Activated naive CD8-positive, alpha-beta T cell treated with anti-CD3 and anti-CD28 coated beads, Interleukin-2, amount 10 ng/mL, durations not matched to agents 7 days and 5 days (primary cell): ENCODE results near the gene NWD2. TPM values are rescaled to one million over a fixed set of nuclear protein-coding genes. Genes with fewer than 3 reads are reported as not detected.
"Not testable (repeated sequence)": the region's sequence is repeated elsewhere in the genome, so short reads cannot be mapped to it uniquely, and the experiment has no call there.

Experiments used
- ATAC-seq: fragments of 150-1000 bp; cut with Tn5 transposase; one replicate; pipeline ENCODE4 v1.10.0; 2021; ENCODE audit warnings: low read depth, moderate library complexity
- POLR2A ChIA-PET: fragments of 350-600 bp; sonication (Branson Sonifier 250); formaldehyde crosslinking; loops from one replicate; lab custom pipeline; 2021; ENCODE audit warnings: antibody characterized with exemption; lab: Charles Lee
- DNase-seq: peaks from one replicate; pipeline ENCODE4 v3.0.0; 2021
- H3K27ac Mint-ChIP-seq: one replicate; pipeline ENCODE4 v1.8.0; 2022; ENCODE audit warnings: mild to moderate bottlenecking, mixed read lengths
- H3K27me3 Mint-ChIP-seq: one replicate; pipeline ENCODE4 v1.8.0; 2022; ENCODE audit warnings: mild to moderate bottlenecking, moderate library complexity, mixed read lengths
- H3K36me3 Mint-ChIP-seq: one replicate; pipeline ENCODE4 v1.8.0; 2021; ENCODE audit warnings: mild to moderate bottlenecking, mixed read lengths
- H3K4me1 Mint-ChIP-seq: one replicate; pipeline ENCODE4 v1.8.0; 2021; ENCODE audit warnings: mixed read lengths
- H3K4me3 Mint-ChIP-seq: one replicate; pipeline ENCODE4 v1.8.0; 2022; ENCODE audit warnings: mild to moderate bottlenecking, moderate library complexity, mixed read lengths
- H3K9me3 Mint-ChIP-seq: one replicate; pipeline ENCODE4 v1.8.0; 2021; ENCODE audit warnings: mixed read lengths
- total RNA-seq, 2 experiments: library from RNA; stranded (reverse); gene quantifications; one replicate each; pipeline ENCODE4 v1.2.3, GENCODE V29; 2021

NWD2 gene
- total RNA-seq = not detected

- H3K4me3 Mint-ChIP-seq = peak within 1 kb of the TSS; percentile 39
- POLR2A ChIA-PET = no interaction called here
- peak within 1 kb of the TSS; percentile 64 for H3K27ac Mint-ChIP-seq
- H3K36me3 Mint-ChIP-seq = no peaks in the 10 kb centered on the region
- H3K9me3 Mint-ChIP-seq = no peaks in the 10 kb centered on the region
- H3K27me3 Mint-ChIP-seq = peaks cover 51% of the 10 kb centered on the region
- H3K4me1 Mint-ChIP-seq = no peaks in the 10 kb centered on the region
- ATAC-seq (no peak), DNase-seq (peak; percentile 30)
Observed at GRCh38 chr4:37244583-37245390, at the start of gene NWD2. Gene NWD2 (plus strand): TSS chr4:37244743. CDS start chr4:37245068, 325 bp downstream.

DNA sequence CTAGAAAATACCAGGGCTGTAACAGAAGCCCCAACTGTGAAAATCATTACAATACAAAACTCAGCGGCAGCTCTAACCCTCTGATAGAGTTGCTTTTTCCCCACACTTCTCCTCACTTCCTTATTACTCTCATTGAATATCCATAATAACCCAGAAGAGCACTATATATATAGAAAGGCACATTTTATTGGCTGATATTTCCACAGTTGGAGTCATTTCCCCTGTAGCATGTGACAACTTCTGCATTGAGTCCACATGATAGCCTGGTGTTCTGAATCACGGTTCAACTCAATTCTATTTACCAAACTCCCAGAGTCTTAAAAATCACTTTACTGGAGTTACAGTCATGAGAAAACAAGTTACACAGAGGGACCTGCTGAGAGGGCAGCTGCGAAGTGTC is 46.6 kb upstream of the NWD2 start:
- POLR2A ChIA-PET = no interaction called here
- Mint-ChIP-seq H3K27me3 (peaks cover 2% of the 10 kb centered on the region), H3K9me3 (peaks cover 1% of the 10 kb centered on the region), H3K4me3 (no peak overlapping the region), H3K36me3 (no peaks in the 10 kb centered on the region), H3K27ac (no peak overlapping the region), H3K4me1 (no peaks in the 10 kb centered on the region)
- ATAC-seq (no peak), DNase-seq (no peak)

DNA sequence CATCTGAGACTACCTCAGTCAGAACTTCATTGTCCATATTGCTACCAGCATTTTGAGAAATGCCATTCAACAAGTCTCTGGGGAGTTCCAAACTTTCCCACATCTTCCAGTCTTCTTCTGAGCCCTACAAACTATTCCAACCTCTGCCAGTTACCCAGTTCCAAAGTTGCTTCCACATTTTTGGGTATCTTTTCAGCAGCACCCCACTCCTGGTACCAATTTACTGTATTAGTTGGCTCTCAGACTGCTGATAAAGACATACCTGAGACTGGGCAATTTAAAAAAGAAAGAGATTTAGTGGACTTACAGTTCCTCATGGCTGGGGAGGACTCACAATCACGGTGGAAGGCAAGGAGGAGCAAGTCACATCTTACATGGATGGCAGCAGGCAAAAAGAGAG is 39.8 kb upstream of the NWD2 start:
- H3K36me3 Mint-ChIP-seq, ATAC-seq, H3K27me3 Mint-ChIP-seq, H3K27ac Mint-ChIP-seq, H3K4me3 Mint-ChIP-seq, H3K9me3 Mint-ChIP-seq, H3K4me1 Mint-ChIP-seq, DNase-seq, POLR2A ChIA-PET: not testable (repeated sequence)

GRCh38 chr4:37216209-37216608 is 28.3 kb upstream of the NWD2 start:
- ATAC-seq = no peak
- H3K4me3 Mint-ChIP-seq = no peak overlapping the region
- DNase-seq = no peak
- no peaks in the 10 kb centered on the region for H3K9me3 Mint-ChIP-seq
- POLR2A ChIA-PET = no interaction called here
- H3K4me1 Mint-ChIP-seq = no peaks in the 10 kb centered on the region
- no peaks in the 10 kb centered on the region for H3K36me3 Mint-ChIP-seq
- H3K27ac Mint-ChIP-seq = no peak overlapping the region
- H3K27me3 Mint-ChIP-seq = no peaks in the 10 kb centered on the region

DNA sequence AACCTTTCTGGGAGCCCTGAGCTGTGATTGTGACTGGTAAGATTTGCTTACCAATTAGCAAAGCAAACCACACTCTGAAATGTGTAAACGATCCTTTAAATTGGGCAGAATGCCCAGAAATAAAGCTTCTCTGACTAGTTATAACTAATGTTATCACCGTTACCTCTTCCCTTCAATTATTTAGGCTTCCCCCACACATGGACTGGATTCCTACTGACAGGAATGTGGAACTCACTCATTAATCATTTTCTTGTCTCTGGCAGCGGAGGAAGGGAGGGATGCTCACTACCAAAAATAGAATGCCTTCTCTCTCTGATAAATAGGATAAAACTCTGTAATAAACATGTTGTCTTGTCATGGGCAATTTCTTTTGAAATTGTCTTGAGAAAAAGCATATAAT is 25.3 kb upstream of the NWD2 start:
- Mint-ChIP-seq H3K27ac (no peak overlapping the region), H3K27me3 (no peaks in the 10 kb centered on the region), H3K36me3 (no peaks in the 10 kb centered on the region), H3K4me1 (no peaks in the 10 kb centered on the region), H3K9me3 (no peaks in the 10 kb centered on the region), H3K4me3 (no peak overlapping the region)
- no peak for ATAC-seq
- POLR2A ChIA-PET = no interaction called here
- no peak for DNase-seq

- H3K9me3 Mint-ChIP-seq = no peaks in the 10 kb centered on the region
- POLR2A ChIA-PET = no interaction called here
- H3K27ac Mint-ChIP-seq = no peak overlapping the region
- no peaks in the 10 kb centered on the region for H3K27me3 Mint-ChIP-seq
- no peak overlapping the region for H3K4me3 Mint-ChIP-seq
- no peaks in the 10 kb centered on the region for H3K4me1 Mint-ChIP-seq
- ATAC-seq (no peak), DNase-seq (no peak)
- no peaks in the 10 kb centered on the region for H3K36me3 Mint-ChIP-seq
Observed at GRCh38 chr4:37219990-37220389, 24.6 kb upstream of the NWD2 start.

GRCh38 chr4:37220685-37221084 is 23.9 kb upstream of the NWD2 start:
- H3K4me1 Mint-ChIP-seq = no peaks in the 10 kb centered on the region
- H3K9me3 Mint-ChIP-seq = no peaks in the 10 kb centered on the region
- no peaks in the 10 kb centered on the region for H3K36me3 Mint-ChIP-seq
- no peak overlapping the region for H3K27ac Mint-ChIP-seq
- no peak for ATAC-seq
- no peak overlapping the region for H3K4me3 Mint-ChIP-seq
- no peaks in the 10 kb centered on the region for H3K27me3 Mint-ChIP-seq
- DNase-seq = no peak
- POLR2A ChIA-PET = no interaction called here

DNA sequence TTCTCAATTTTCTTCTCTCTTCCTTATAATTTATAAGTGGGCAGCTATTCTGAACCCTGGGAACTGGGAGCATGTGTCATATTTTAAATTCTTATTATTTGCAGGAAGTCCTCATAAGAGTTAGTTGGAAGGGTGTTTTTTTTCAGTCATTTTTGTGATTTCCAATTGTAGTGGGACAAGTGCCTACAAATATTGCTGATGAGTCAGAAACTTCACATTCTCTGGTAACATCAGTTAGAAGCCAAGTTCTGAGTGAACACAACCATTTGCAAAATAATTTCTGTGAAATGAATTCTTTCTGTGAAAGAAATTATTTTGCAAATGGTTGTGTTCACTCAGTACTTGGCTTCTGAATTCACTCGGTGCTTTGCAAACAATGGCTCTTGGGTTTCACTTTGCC is 20.8 kb upstream of the NWD2 start:
- POLR2A ChIA-PET = no interaction called here
- no peak overlapping the region for H3K4me3 Mint-ChIP-seq
- no peaks in the 10 kb centered on the region for H3K36me3 Mint-ChIP-seq
- no peaks in the 10 kb centered on the region for H3K4me1 Mint-ChIP-seq
- DNase-seq = no peak
- no peak for ATAC-seq
- no peak overlapping the region for H3K27ac Mint-ChIP-seq
- no peaks in the 10 kb centered on the region for H3K27me3 Mint-ChIP-seq
- H3K9me3 Mint-ChIP-seq = no peaks in the 10 kb centered on the region

GRCh38 chr4:37224854-37225253 is 19.7 kb upstream of the NWD2 start:
- Mint-ChIP-seq H3K4me3 (no peak overlapping the region), H3K27me3 (no peaks in the 10 kb centered on the region), H3K27ac (no peak overlapping the region), H3K9me3 (no peaks in the 10 kb centered on the region), H3K4me1 (no peaks in the 10 kb centered on the region), H3K36me3 (no peaks in the 10 kb centered on the region)
- DNase-seq (no peak), ATAC-seq (no peak)
- POLR2A ChIA-PET = no interaction called here

- Mint-ChIP-seq H3K9me3 (no peaks in the 10 kb centered on the region), H3K27me3 (no peaks in the 10 kb centered on the region), H3K27ac (no peak overlapping the region), H3K4me1 (no peaks in the 10 kb centered on the region), H3K4me3 (no peak overlapping the region), H3K36me3 (no peaks in the 10 kb centered on the region)
- POLR2A ChIA-PET = no interaction called here
- DNase-seq (no peak), ATAC-seq (no peak)
Observed at GRCh38 chr4:37225778-37226177, 18.8 kb upstream of the NWD2 start.

GRCh38 chr4:37232315-37232714 is 12.2 kb upstream of the NWD2 start:
- Mint-ChIP-seq H3K27ac (no peak overlapping the region), H3K9me3 (no peaks in the 10 kb centered on the region), H3K36me3 (no peaks in the 10 kb centered on the region), H3K4me3 (no peak overlapping the region), H3K27me3 (peaks cover 3% of the 10 kb centered on the region), H3K4me1 (no peaks in the 10 kb centered on the region)
- POLR2A ChIA-PET = no interaction called here
- no peak for ATAC-seq
- DNase-seq = no peak

DNA sequence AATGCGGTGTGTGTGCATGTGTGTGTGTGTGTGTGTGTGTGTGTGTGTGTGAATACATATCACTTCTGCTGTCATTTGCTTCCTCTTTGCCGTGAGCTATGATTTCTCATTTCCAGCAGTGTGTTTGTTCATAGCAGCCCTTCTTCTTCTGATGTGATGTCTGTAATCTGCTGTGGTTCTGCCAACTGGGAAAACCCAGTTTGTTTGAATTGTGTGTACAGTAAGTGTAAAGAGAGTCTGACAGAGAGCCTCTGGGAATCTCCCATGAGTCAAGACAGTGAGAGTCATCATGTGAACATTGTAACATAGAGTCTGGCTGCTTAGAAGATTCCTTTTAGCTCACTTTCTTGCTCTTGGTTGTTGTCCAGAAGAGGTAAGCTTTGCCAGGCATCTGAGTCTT is 8.4 kb upstream of the NWD2 start:
- Mint-ChIP-seq H3K4me1 (no peaks in the 10 kb centered on the region), H3K4me3 (no peak overlapping the region), H3K27ac (no peak overlapping the region), H3K27me3 (peaks cover 8% of the 10 kb centered on the region), H3K9me3 (no peaks in the 10 kb centered on the region), H3K36me3 (no peaks in the 10 kb centered on the region)
- no peak for DNase-seq
- no peak for ATAC-seq
- POLR2A ChIA-PET = no interaction called here

DNA sequence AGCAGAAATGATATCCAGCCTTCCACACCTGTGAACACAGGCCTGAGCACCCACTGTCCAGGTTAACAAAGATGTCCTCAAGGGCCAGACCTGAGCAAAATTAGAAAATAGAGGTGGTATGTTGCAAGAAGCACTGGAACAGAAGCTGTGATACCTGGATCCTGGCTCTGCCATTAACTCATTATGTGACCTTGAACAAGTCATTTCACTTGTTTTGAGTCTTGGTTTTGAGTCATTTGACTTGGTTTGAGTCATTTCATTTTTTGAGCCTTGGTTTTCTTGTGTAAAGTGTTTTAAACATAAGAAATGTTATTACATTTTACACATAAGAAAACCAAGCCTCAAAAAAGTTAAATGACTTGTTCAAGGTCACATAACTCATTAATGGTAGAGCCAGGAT is 2.9 kb upstream of the NWD2 start:
- Mint-ChIP-seq H3K27me3 (peaks cover 49% of the 10 kb centered on the region), H3K9me3 (no peaks in the 10 kb centered on the region), H3K4me3 (no peak overlapping the region), H3K36me3 (no peaks in the 10 kb centered on the region), H3K4me1 (no peaks in the 10 kb centered on the region), H3K27ac (no peak overlapping the region)
- POLR2A ChIA-PET = no interaction called here
- DNase-seq = no peak
- ATAC-seq = no peak

- ATAC-seq (no peak), DNase-seq (no peak)
- H3K4me3 Mint-ChIP-seq = no peak overlapping the region
- no peaks in the 10 kb centered on the region for H3K4me1 Mint-ChIP-seq
- no peaks in the 10 kb centered on the region for H3K36me3 Mint-ChIP-seq
- no peak overlapping the region for H3K27ac Mint-ChIP-seq
- POLR2A ChIA-PET = no interaction called here
- peaks cover 54% of the 10 kb centered on the region for H3K27me3 Mint-ChIP-seq
- no peaks in the 10 kb centered on the region for H3K9me3 Mint-ChIP-seq
Observed at GRCh38 chr4:37243051-37243450, 1.5 kb upstream of the NWD2 start.
